ENCODE data around the gene HEPN1. TPM values are rescaled to one million over a fixed set of nuclear protein-coding genes. Genes with fewer than 3 reads are reported as not detected.

The HEPN1 gene
- total and polyA plus RNA-seq, 2 of the 8 experiments (the other 6 are each of a cell fraction or from before 2014, with no cell fraction given): not detected

GRCh38 chr11:124896071-124896750 lies 22.8 kb upstream of the HEPN1 start (continued):
- TF ChIP-seq FOSL1 (IDR thresholded peaks at IDR 0.05; ENCODE audit: insufficient read depth, low read depth, low read length) (no peak), SIRT6 (IDR thresholded peaks at IDR 0.05; ENCODE audit: low read length) (no peak), EGR1 (IDR thresholded peaks at IDR 0.05; ENCODE audit: borderline replicate concordance, low read depth, low read length) (no peak), BACH1 (IDR thresholded peaks at IDR 0.05; ENCODE audit: low read length) (no peak)
